Activated CD8-positive, alpha-beta T cell treated with anti-CD3 and anti-CD28 coated beads for 36 hours (primary cell): ENCODE data around the gene DCST2. TPM values are rescaled to one million over a fixed set of nuclear protein-coding genes. Genes with fewer than 3 reads are reported as not detected.

ENCODE experiments used
- ATAC-seq: fragments of 200-7000 bp; cut with Tn5 transposase; one replicate; pipeline ENCODE4 v1.10.0; 2021; ENCODE audit warnings: mild to moderate bottlenecking, moderate library complexity
- CTCF ChIA-PET: fragments of 350-600 bp; sonication (Branson Sonifier 250); formaldehyde crosslinking; loops from one replicate; lab custom pipeline; 2021; ENCODE audit warnings: antibody characterized with exemption; lab: Charles Lee
- POLR2A ChIA-PET: fragments of 350-600 bp; sonication (Branson Sonifier 250); formaldehyde crosslinking; loops from one replicate; lab custom pipeline; 2021; ENCODE audit warnings: antibody characterized with exemption; lab: Charles Lee
- DNase-seq: peaks from one replicate; pipeline ENCODE4 v3.0.0-alpha.2; 2020
- H3K27ac Mint-ChIP-seq: one replicate; pipeline ENCODE4 v1.8.0; 2021; ENCODE audit warnings: mild to moderate bottlenecking, mixed read lengths
- H3K27me3 Mint-ChIP-seq: one replicate; pipeline ENCODE4 v1.8.0; 2021; ENCODE audit warnings: mixed read lengths
- H3K36me3 Mint-ChIP-seq: one replicate; pipeline ENCODE4 v1.8.0; 2021; ENCODE audit warnings: low read depth, mixed read lengths
- H3K4me1 Mint-ChIP-seq: one replicate; pipeline ENCODE4 v1.8.0; 2021; ENCODE audit warnings: low read depth, mixed read lengths
- H3K4me3 Mint-ChIP-seq: one replicate; pipeline ENCODE4 v1.8.0; 2021; ENCODE audit warnings: mild to moderate bottlenecking, moderate library complexity, mixed read lengths
- H3K9me3 Mint-ChIP-seq: one replicate; pipeline ENCODE4 v1.8.0; 2021; ENCODE audit warnings: mixed read lengths
- CTCF ChIP-seq: fragments of 200-600 bp; IDR thresholded peaks from one replicate; pipeline ENCODE4 v1.8.0; 2022; ENCODE audit warnings: antibody characterized with exemption, mild to moderate bottlenecking
- intact Hi-C: fragments of 100-400 bp; cut with micrococcal nuclease; formaldehyde crosslinking; loops from one replicate; pipeline ENCODE4 v1.10.0; 2022
- total RNA-seq, 2 experiments: library from RNA; stranded (reverse); gene quantifications; one replicate each; pipeline ENCODE4 v1.2.3, GENCODE V29; 2021

The DCST2 gene
- total RNA-seq, 2 experiments from 2014 or later: 0.20 to 0.36 TPM

GRCh38 chr1:155051777-155052398 is 18.3 kb upstream of the DCST2 start:
- intact Hi-C loops: loop anchor here (5.0 kb wide), 1 partner anchor 35 kb away; no protein-coding TSS in a partner anchor
- ATAC-seq: peak; percentile 35
- H3K4me1 Mint-ChIP-seq: peaks cover 20% of the 10 kb centered on the region
- H3K36me3 Mint-ChIP-seq: peaks cover 11% of the 10 kb centered on the region
- peak; percentile 59 for DNase-seq
- no peaks in the 10 kb centered on the region for H3K27me3 Mint-ChIP-seq
- POLR2A ChIA-PET: interaction anchor here (1.7 to 2.8 kb wide), 4 partner anchors 10 to 52 kb away, joined by 7 to 8 read pairs (median 7); partner anchors contain the start of gene EFNA4
- no peak for TF ChIP-seq CTCF
- H3K27ac Mint-ChIP-seq: peak overlapping the region; percentile 20
- peak overlapping the region; percentile 88 for H3K4me3 Mint-ChIP-seq
- CTCF ChIA-PET: interaction anchor here (0.7 to 23.5 kb wide), 17 partner anchors 7 to 846 kb away, joined by 3 to 278 read pairs (median 6); partner anchors contain the start of genes EFNA4, FLAD1, KRTCAP2 and PYGO2
- no peaks in the 10 kb centered on the region for H3K9me3 Mint-ChIP-seq

GRCh38 chr1:155051342-155051776 is 17.8 kb upstream of the DCST2 start:
- Mint-ChIP-seq H3K9me3 (no peaks in the 10 kb centered on the region), H3K27ac (no peak overlapping the region), H3K27me3 (no peaks in the 10 kb centered on the region), H3K36me3 (peaks cover 11% of the 10 kb centered on the region), H3K4me1 (peaks cover 20% of the 10 kb centered on the region), H3K4me3 (peak overlapping the region; percentile 88)
- DNase-seq (no peak), ATAC-seq (peak; percentile 4)
- no peak for TF ChIP-seq CTCF
- intact Hi-C loops: loop anchor here (5.0 kb wide), 1 partner anchor 36 kb away; no protein-coding TSS in a partner anchor
- ChIA-PET CTCF (interaction anchor here (0.6 to 23.5 kb wide), 30 partner anchors 7 to 847 kb away, joined by 3 to 278 read pairs (median 6); partner anchors contain the start of genes EFNA4, FLAD1, KRTCAP2 and LENEP), POLR2A (interaction anchor here (0.8 to 2.8 kb wide), 9 partner anchors 10 to 722 kb away, joined by 3 to 8 read pairs (median 7); partner anchors contain the start of gene EFNA4)

GRCh38 chr1:155050560-155051341 is 17.2 kb upstream of the DCST2 start, which contains the start of gene ADAM15:
TSS of gene ADAM15 (plus strand) at chr1:155051316. CDS start at chr1:155051387, 71 bp downstream.
- DNase-seq (peak; percentile 80), ATAC-seq (peak; percentile 79)
- peak; percentile 99 for TF ChIP-seq CTCF
- Mint-ChIP-seq H3K27me3 (no peaks in the 10 kb centered on the region), H3K4me1 (peaks cover 20% of the 10 kb centered on the region), H3K9me3 (no peaks in the 10 kb centered on the region), H3K4me3 (peak within 1 kb of the TSS; percentile 88), H3K36me3 (peaks cover 8% of the 10 kb centered on the region), H3K27ac (peak within 1 kb of the TSS; percentile 60)
- ChIA-PET CTCF (interaction anchor here (0.6 to 23.5 kb wide), 32 partner anchors 8 to 847 kb away, joined by 3 to 278 read pairs (median 6); partner anchors contain the start of genes EFNA4, FLAD1, KRTCAP2 and LENEP), POLR2A (interaction anchor here (0.8 to 2.8 kb wide), 10 partner anchors 11 to 721 kb away, joined by 3 to 8 read pairs (median 6); partner anchors contain the start of gene EFNA4)
- intact Hi-C loops: loop anchor here (5.0 kb wide), 1 partner anchor 37 kb away; no protein-coding TSS in a partner anchor

- H3K27me3 Mint-ChIP-seq: no peaks in the 10 kb centered on the region
- H3K4me3 Mint-ChIP-seq: peak overlapping the region; percentile 74
- H3K9me3 Mint-ChIP-seq: no peaks in the 10 kb centered on the region
- ATAC-seq (no peak), DNase-seq (no peak)
- TF ChIP-seq CTCF: no peak
- H3K36me3 Mint-ChIP-seq: peaks cover 5% of the 10 kb centered on the region
- ChIA-PET POLR2A (interaction anchor here (1.2 to 2.8 kb wide), 7 partner anchors 12 to 50 kb away, joined by 3 to 8 read pairs (median 7); no protein-coding TSS in a partner anchor), CTCF (interaction anchor here (0.8 to 23.5 kb wide), 13 partner anchors 9 to 123 kb away, joined by 3 to 278 read pairs (median 10); partner anchors contain the start of genes EFNA4, FLAD1, KRTCAP2 and LENEP)
- intact Hi-C loops: loop anchor here (5.0 kb wide), 1 partner anchor 37 kb away; no protein-coding TSS in a partner anchor
- no peak overlapping the region for H3K27ac Mint-ChIP-seq
- H3K4me1 Mint-ChIP-seq: peaks cover 20% of the 10 kb centered on the region
Measured at GRCh38 chr1:155049651-155050559, 16.3 kb upstream of the DCST2 start.
